GM23338 (cell line): Measurements from ENCODE around the gene SSMEM1. TPM values are rescaled to one million over a fixed set of nuclear protein-coding genes. Genes with fewer than 3 reads are reported as not detected.

ENCODE experiments used
- ATAC-seq: fragments of 200-7000 bp; cut with Tn5 transposase; 3 replicates; pipeline ENCODE4 v1.9.1; 2020
- DNase-seq: peaks from one replicate; pipeline ENCODE4 v3.0.0-alpha.2; 2015; ENCODE audit warnings: low spot score
- H2AFZ ChIP-seq: fragments of 200-600 bp; sonication (generic); 2 replicates; pipeline ENCODE4 v1.8.0; 2016; ENCODE audit warnings: antibody characterized with exemption, mild to moderate bottlenecking, moderate library complexity
- H3F3A ChIP-seq: fragments of 200-600 bp; sonication (generic); replicated peaks from 2 replicates; pipeline ENCODE4 v1.8.0; 2017; ENCODE audit warnings: antibody characterized with exemption, mixed run types, low read depth
- H3K27ac ChIP-seq: fragments of 200-600 bp; sonication (generic); 2 replicates; pipeline ENCODE4 v1.6.1; 2016; ENCODE audit warnings: low read depth
- H3K27me3 ChIP-seq: fragments of 200-600 bp; sonication (generic); 2 replicates; pipeline ENCODE4 v1.8.0; 2016; ENCODE audit warnings: mild to moderate bottlenecking, mixed run types, moderate library complexity; ENCODE audit not compliant: insufficient read depth
- H3K36me3 ChIP-seq: fragments of 200-600 bp; sonication (generic); 2 replicates; pipeline ENCODE4 v1.8.0; 2016; ENCODE audit warnings: mild to moderate bottlenecking; ENCODE audit not compliant: insufficient read depth
- H3K4me1 ChIP-seq: fragments of 200-600 bp; sonication (generic); 2 replicates; pipeline ENCODE4 v1.8.0; 2016; ENCODE audit warnings: mild to moderate bottlenecking, moderate library complexity; ENCODE audit not compliant: insufficient read depth
- H3K4me2 ChIP-seq: fragments of 200-600 bp; sonication (generic); 2 replicates; pipeline ENCODE4 v1.7.1; 2017; ENCODE audit warnings: mixed run types
- H3K4me3 ChIP-seq: fragments of 200-600 bp; sonication (generic); 2 replicates; pipeline ENCODE4 v1.6.1; 2016; ENCODE audit warnings: mixed run types
- H3K79me2 ChIP-seq: fragments of 200-600 bp; sonication (generic); replicated peaks from 2 replicates; pipeline ENCODE4 v1.8.0; 2017; ENCODE audit warnings: mild to moderate bottlenecking; ENCODE audit not compliant: insufficient read depth
- H3K9me2 ChIP-seq: fragments of 200-600 bp; sonication (generic); 2 replicates; pipeline ENCODE4 v1.8.0; 2017; ENCODE audit not compliant: insufficient read depth
- H4K20me1 ChIP-seq: fragments of 200-600 bp; sonication (generic); replicated peaks from 2 replicates; pipeline ENCODE4 v1.8.0; 2017; ENCODE audit warnings: mild to moderate bottlenecking; ENCODE audit not compliant: insufficient read depth
- H3K27ac Mint-ChIP-seq: 2 replicates; pipeline ENCODE4 v1.8.0; 2020; ENCODE audit warnings: inconsistent platforms, mild to moderate bottlenecking, moderate library complexity, mixed read lengths
- H3K27me3 Mint-ChIP-seq: 3 replicates; pipeline ENCODE4 v1.8.0; 2022; ENCODE audit warnings: low read depth, mild to moderate bottlenecking, moderate library complexity, mixed read lengths, inconsistent platforms; ENCODE audit not compliant: insufficient read depth, poor library complexity
- H3K36me3 Mint-ChIP-seq: 3 replicates; pipeline ENCODE4 v1.8.0; 2021; ENCODE audit warnings: low read depth, mild to moderate bottlenecking, inconsistent platforms, moderate library complexity, mixed read lengths
- H3K4me1 Mint-ChIP-seq: 3 replicates; pipeline ENCODE4 v1.8.0; 2020; ENCODE audit warnings: mild to moderate bottlenecking, inconsistent platforms, mixed read lengths
- H3K4me3 Mint-ChIP-seq: 3 replicates; pipeline ENCODE4 v1.8.0; 2021; ENCODE audit warnings: moderate library complexity, mild to moderate bottlenecking, inconsistent platforms, mixed read lengths
- H3K9me3 Mint-ChIP-seq: 3 replicates; pipeline ENCODE4 v1.8.0; 2020; ENCODE audit warnings: moderate library complexity, mild to moderate bottlenecking, inconsistent platforms, mixed read lengths
- CREB1 ChIP-seq: fragments of 250-450 bp; sonication (Bioruptor Pico); IDR thresholded peaks from 2 replicates; pipeline ENCODE4 v1.5.0; 2020; ENCODE audit warnings: low read depth, mild to moderate bottlenecking, moderate library complexity
- EZH2 ChIP-seq: fragments of 200-600 bp; sonication (generic); IDR thresholded peaks from one replicate; pipeline ENCODE4 v1.8.0; 2017; ENCODE audit warnings: antibody characterized with exemption, mild to moderate bottlenecking, low read depth; ENCODE audit not compliant: unreplicated experiment
- EZH2phosphoT487 ChIP-seq: fragments of 200-600 bp; sonication (generic); IDR thresholded peaks from one replicate; pipeline ENCODE4 v1.8.1; 2018; ENCODE audit warnings: antibody characterized with exemption; ENCODE audit not compliant: unreplicated experiment
- JUNB ChIP-seq: IDR thresholded peaks from one replicate; pipeline ENCODE4 v1.6.1; 2016; ENCODE audit warnings: antibody characterized with exemption; ENCODE audit not compliant: unreplicated experiment
- POLR2AphosphoS5 ChIP-seq: IDR thresholded peaks from 2 replicates; pipeline ENCODE4 v1.6.1; 2016; ENCODE audit warnings: antibody characterized with exemption, low read depth
- STAT1 ChIP-seq: IDR thresholded peaks from one replicate; pipeline ENCODE4 v1.6.1; 2016; ENCODE audit warnings: antibody characterized with exemption; ENCODE audit not compliant: unreplicated experiment
- ZNF114 ChIP-seq: fragments of 250-450 bp; sonication (Bioruptor Pico); IDR thresholded peaks from 2 replicates; pipeline ENCODE4 v1.5.0; 2020; ENCODE audit warnings: mild to moderate bottlenecking, moderate library complexity
- ZNF331 ChIP-seq: fragments of 250-450 bp; sonication (Bioruptor Pico); IDR thresholded peaks from 2 replicates; pipeline ENCODE4 v1.5.0; 2020; ENCODE audit warnings: low read depth, mild to moderate bottlenecking, moderate library complexity
- polyA plus RNA-seq: library from polyadenylated mRNA; unstranded; fragments of >200 nt; fragmentation: Nextera tagmentation; extraction: Ambion mirVana; gene quantifications from 2 replicates; pipeline ENCODE4 v1.2.1, GENCODE V29; 2016
- total RNA-seq: library from RNA; depleted of rRNA; stranded (reverse); fragments of >200 nt; shearing (Covaris generic); gene quantifications from 2 replicates; pipeline ENCODE4 v1.2.3, GENCODE V29; 2014
- TF ChIP-seq, protein P1 (sequence below): IDR thresholded peaks from one replicate; pipeline ENCODE4 v1.6.1; 2018; ENCODE audit warnings: antibody characterized with exemption; ENCODE audit not compliant: unreplicated experiment
- TF ChIP-seq, protein P2 (sequence below): IDR thresholded peaks from 2 replicates; pipeline ENCODE4 v1.6.1; 2016; ENCODE audit warnings: antibody characterized with exemption
- TF ChIP-seq, protein P3 (sequence below), 2 experiments: fragments of 200-600 bp in 1 of 2; sonication (generic) in 1 of 2; conservative IDR thresholded peaks; 2 replicates each; pipeline versions ENCODE4 v1.5.1 to v1.6.1; 2016 to 2017; ENCODE audit warnings: antibody characterized with exemption in 2 of 2, low read depth in 2 of 2, mild to moderate bottlenecking in 2 of 2, moderate library complexity in 1 of 2

SSMEM1 gene
- total and polyA plus RNA-seq, 2 experiments from 2014 or later: not detected

DNA sequence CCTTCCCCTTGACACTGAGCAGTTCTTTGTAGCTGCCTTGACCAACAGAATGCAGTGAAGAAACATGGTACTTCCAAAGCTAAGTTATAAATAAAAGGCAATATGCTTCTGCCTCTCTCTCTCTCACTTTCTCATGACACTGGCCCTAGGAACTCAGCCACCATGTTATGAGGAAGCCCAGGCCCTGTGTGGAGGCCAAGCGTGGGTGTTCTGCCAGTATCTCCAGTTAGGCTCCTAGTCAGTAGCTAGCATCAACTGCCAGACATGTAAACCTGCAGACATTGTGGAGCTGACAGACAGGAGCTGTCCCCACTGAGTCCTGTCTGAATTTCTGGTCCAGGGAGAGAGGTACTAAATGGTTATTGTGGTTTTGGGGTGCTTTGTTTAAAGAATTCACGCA is 47.6 kb upstream of the SSMEM1 start:
- H3K9me2 ChIP-seq: no peaks in the 10 kb centered on the region
- Mint-ChIP-seq H3K36me3 (peaks cover 66% of the 10 kb centered on the region), H3K27ac (no peak overlapping the region), H3K9me3 (peaks cover 14% of the 10 kb centered on the region), H3K4me3 (no peak overlapping the region), H3K27me3 (peaks cover 8% of the 10 kb centered on the region), H3K4me1 (no peaks in the 10 kb centered on the region)
- DNase-seq (no peak), ATAC-seq (no peak)
- H4K20me1 ChIP-seq: no peaks in the 10 kb centered on the region
- TF ChIP-seq EZH2phosphoT487 (no peak), JUNB (no peak), ZNF114 (CRISPR knock-in tag) (no peak)
- TF ChIP-seq, protein P1, sequence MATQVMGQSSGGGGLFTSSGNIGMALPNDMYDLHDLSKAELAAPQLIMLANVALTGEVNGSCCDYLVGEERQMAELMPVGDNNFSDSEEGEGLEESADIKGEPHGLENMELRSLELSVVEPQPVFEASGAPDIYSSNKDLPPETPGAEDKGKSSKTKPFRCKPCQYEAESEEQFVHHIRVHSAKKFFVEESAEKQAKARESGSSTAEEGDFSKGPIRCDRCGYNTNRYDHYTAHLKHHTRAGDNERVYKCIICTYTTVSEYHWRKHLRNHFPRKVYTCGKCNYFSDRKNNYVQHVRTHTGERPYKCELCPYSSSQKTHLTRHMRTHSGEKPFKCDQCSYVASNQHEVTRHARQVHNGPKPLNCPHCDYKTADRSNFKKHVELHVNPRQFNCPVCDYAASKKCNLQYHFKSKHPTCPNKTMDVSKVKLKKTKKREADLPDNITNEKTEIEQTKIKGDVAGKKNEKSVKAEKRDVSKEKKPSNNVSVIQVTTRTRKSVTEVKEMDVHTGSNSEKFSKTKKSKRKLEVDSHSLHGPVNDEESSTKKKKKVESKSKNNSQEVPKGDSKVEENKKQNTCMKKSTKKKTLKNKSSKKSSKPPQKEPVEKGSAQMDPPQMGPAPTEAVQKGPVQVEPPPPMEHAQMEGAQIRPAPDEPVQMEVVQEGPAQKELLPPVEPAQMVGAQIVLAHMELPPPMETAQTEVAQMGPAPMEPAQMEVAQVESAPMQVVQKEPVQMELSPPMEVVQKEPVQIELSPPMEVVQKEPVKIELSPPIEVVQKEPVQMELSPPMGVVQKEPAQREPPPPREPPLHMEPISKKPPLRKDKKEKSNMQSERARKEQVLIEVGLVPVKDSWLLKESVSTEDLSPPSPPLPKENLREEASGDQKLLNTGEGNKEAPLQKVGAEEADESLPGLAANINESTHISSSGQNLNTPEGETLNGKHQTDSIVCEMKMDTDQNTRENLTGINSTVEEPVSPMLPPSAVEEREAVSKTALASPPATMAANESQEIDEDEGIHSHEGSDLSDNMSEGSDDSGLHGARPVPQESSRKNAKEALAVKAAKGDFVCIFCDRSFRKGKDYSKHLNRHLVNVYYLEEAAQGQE: no peak
- TF ChIP-seq, protein P2, sequence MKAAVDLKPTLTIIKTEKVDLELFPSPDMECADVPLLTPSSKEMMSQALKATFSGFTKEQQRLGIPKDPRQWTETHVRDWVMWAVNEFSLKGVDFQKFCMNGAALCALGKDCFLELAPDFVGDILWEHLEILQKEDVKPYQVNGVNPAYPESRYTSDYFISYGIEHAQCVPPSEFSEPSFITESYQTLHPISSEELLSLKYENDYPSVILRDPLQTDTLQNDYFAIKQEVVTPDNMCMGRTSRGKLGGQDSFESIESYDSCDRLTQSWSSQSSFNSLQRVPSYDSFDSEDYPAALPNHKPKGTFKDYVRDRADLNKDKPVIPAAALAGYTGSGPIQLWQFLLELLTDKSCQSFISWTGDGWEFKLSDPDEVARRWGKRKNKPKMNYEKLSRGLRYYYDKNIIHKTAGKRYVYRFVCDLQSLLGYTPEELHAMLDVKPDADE: no peak
- TF ChIP-seq, protein P3, sequence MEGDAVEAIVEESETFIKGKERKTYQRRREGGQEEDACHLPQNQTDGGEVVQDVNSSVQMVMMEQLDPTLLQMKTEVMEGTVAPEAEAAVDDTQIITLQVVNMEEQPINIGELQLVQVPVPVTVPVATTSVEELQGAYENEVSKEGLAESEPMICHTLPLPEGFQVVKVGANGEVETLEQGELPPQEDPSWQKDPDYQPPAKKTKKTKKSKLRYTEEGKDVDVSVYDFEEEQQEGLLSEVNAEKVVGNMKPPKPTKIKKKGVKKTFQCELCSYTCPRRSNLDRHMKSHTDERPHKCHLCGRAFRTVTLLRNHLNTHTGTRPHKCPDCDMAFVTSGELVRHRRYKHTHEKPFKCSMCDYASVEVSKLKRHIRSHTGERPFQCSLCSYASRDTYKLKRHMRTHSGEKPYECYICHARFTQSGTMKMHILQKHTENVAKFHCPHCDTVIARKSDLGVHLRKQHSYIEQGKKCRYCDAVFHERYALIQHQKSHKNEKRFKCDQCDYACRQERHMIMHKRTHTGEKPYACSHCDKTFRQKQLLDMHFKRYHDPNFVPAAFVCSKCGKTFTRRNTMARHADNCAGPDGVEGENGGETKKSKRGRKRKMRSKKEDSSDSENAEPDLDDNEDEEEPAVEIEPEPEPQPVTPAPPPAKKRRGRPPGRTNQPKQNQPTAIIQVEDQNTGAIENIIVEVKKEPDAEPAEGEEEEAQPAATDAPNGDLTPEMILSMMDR (conservative IDR thresholded peaks at IDR 0.05; ENCODE audit: low read depth in 2 of 2): no peak
- H2AFZ ChIP-seq: no peak overlapping the region
- H3F3A ChIP-seq: 0 out of 2 replicates have a peak, but pooled peaks cover 2% of the 10 kb centered on the region
- H3K27me3 ChIP-seq: no peaks in the 10 kb centered on the region
- no peak overlapping the region for H3K27ac ChIP-seq
- no peak overlapping the region for H3K4me3 ChIP-seq
- H3K4me2 ChIP-seq: no peak overlapping the region
- no peaks in the 10 kb centered on the region for H3K36me3 ChIP-seq
- no peaks in the 10 kb centered on the region for H3K79me2 ChIP-seq
- H3K4me1 ChIP-seq: no peaks in the 10 kb centered on the region

DNA sequence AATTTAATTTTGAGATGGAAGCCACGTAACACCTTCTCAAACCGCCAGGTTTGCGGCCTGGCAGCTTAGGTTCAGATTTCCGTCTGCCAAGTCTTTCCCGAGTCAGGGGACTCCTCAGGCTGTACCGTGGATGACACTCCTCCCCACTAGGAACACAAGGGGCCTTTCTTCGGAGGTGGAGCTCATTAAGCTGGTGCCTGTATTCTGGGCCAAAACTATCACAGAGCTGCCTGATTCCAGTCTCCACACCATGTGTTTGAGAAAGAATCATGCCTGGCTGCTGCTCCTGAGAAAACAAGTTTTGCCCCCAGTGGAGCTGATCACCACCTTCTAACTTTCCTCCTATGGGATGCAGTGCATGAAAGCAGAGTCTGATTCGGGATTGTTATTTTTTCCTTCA is 47.2 kb upstream of the SSMEM1 start:
- Mint-ChIP-seq H3K9me3 (peaks cover 13% of the 10 kb centered on the region), H3K27ac (no peak overlapping the region), H3K36me3 (peaks cover 65% of the 10 kb centered on the region), H3K4me1 (no peaks in the 10 kb centered on the region), H3K27me3 (peaks cover 8% of the 10 kb centered on the region), H3K4me3 (no peak overlapping the region)
- no peaks in the 10 kb centered on the region for H3K79me2 ChIP-seq
- no peak overlapping the region for H3K4me2 ChIP-seq
- H3K9me2 ChIP-seq: no peaks in the 10 kb centered on the region
- no peaks in the 10 kb centered on the region for H3K4me1 ChIP-seq
- no peaks in the 10 kb centered on the region for H4K20me1 ChIP-seq
- H2AFZ ChIP-seq: no peak overlapping the region
- H3K36me3 ChIP-seq: no peaks in the 10 kb centered on the region
- no peaks in the 10 kb centered on the region for H3K27me3 ChIP-seq
- ATAC-seq: no peak
- H3K4me3 ChIP-seq: no peak overlapping the region
- no peak for DNase-seq
- H3F3A ChIP-seq: 0 out of 2 replicates have a peak, but pooled peaks cover 2% of the 10 kb centered on the region
- no peak overlapping the region for H3K27ac ChIP-seq
- no peak for TF ChIP-seq ZNF331 (CRISPR knock-in tag)
- TF ChIP-seq STAT1: no peak
- TF ChIP-seq, protein P2: no peak
- TF ChIP-seq CREB1 (CRISPR knock-in tag): no peak
- TF ChIP-seq ZNF114 (CRISPR knock-in tag): no peak
- no peak for TF ChIP-seq EZH2
- no peak for TF ChIP-seq POLR2AphosphoS5
- no peak for TF ChIP-seq EZH2phosphoT487
